Activated CD4-positive, alpha-beta memory T cell treated with anti-CD3 and anti-CD28 coated beads for 36 hours (primary cell): ENCODE data around the gene SCGN. TPM values are rescaled to one million over a fixed set of nuclear protein-coding genes. Genes with fewer than 3 reads are reported as not detected.

Source experiments
- CTCF ChIA-PET: fragments of 350-600 bp; sonication (Branson Sonifier 250); formaldehyde crosslinking; loops from one replicate; lab custom pipeline; 2021; ENCODE audit warnings: antibody characterized with exemption, inconsistent platforms; lab: Charles Lee
- POLR2A ChIA-PET: fragments of 350-600 bp; sonication (Branson Sonifier 250); formaldehyde crosslinking; loops from one replicate; lab custom pipeline; 2021; ENCODE audit warnings: antibody characterized with exemption; lab: Charles Lee
- DNase-seq: peaks from one replicate; pipeline ENCODE4 v3.0.0-alpha.2; 2020
- H3K27ac Mint-ChIP-seq: one replicate; pipeline ENCODE4 v1.8.0; 2021; ENCODE audit warnings: mixed read lengths
- H3K27me3 Mint-ChIP-seq: one replicate; pipeline ENCODE4 v1.8.0; 2021; ENCODE audit warnings: mixed read lengths
- H3K36me3 Mint-ChIP-seq: one replicate; pipeline ENCODE4 v1.8.0; 2021; ENCODE audit warnings: mixed read lengths
- H3K4me1 Mint-ChIP-seq: one replicate; pipeline ENCODE4 v1.8.0; 2021; ENCODE audit warnings: low read depth, mixed read lengths
- H3K4me3 Mint-ChIP-seq: one replicate; pipeline ENCODE4 v1.8.0; 2021; ENCODE audit warnings: mild to moderate bottlenecking, mixed read lengths
- H3K9me3 Mint-ChIP-seq: one replicate; pipeline ENCODE4 v1.8.0; 2021; ENCODE audit warnings: mixed read lengths
- intact Hi-C: fragments of 100-400 bp; cut with micrococcal nuclease; formaldehyde crosslinking; loops from one replicate; pipeline ENCODE4 v1.15.1; 2023
- total RNA-seq, 2 experiments: library from RNA; stranded (reverse); gene quantifications; one replicate each; pipeline ENCODE4 v1.2.3, GENCODE V29; 2021

SCGN gene
- total RNA-seq, 2 experiments from 2014 or later = not detected

DNA sequence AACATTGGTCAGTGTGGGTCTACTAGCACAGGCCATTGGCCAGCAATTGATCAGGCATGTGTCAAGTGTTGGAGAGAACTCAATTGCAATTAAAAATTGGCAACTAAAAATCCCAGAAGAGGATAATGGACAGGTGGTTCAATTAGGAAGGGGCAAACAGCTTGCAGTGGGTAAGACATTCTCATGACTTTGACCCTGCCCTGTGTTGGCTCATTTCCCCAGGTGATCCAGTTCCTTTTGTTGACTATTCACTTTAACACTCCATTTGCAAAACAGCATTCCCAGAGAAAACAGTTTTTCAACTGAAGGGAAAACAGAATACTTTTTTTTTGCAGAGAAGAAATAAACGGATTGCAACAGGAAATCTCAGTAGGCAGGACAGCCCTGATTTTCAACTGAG, 28.9 kb upstream of the SCGN start:
- H3K4me1 Mint-ChIP-seq = no peaks in the 10 kb centered on the region
- H3K36me3 Mint-ChIP-seq = peaks cover 2% of the 10 kb centered on the region
- intact Hi-C loops = no loop called here
- ChIA-PET CTCF (no interaction called here), POLR2A (no interaction called here)
- H3K4me3 Mint-ChIP-seq = no peak overlapping the region
- no peak for DNase-seq
- H3K27ac Mint-ChIP-seq = no peak overlapping the region
- no peaks in the 10 kb centered on the region for H3K9me3 Mint-ChIP-seq
- peaks cover 4% of the 10 kb centered on the region for H3K27me3 Mint-ChIP-seq

DNA sequence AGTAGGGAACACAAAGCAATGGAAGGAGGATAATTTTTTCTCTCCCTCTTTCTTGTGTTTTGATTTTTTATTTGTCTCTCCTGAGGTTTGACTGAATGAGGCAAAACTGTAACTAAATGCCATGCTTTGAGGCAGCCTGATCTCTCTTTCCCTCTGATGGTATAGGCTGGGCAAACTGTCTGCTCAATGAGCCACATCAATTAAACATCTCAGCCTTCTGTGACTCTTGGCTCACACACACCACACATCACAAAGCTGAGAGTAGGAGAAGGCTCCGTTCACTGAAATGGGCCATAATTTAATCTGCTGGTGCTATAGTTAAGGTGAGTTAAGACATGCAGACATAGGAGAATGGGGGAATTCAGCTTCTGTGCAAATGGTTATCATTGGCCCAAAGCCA, 28.1 kb upstream of the SCGN start:
- H3K4me1 Mint-ChIP-seq = no peaks in the 10 kb centered on the region
- POLR2A ChIA-PET = no interaction called here
- DNase-seq = no peak
- H3K27me3 Mint-ChIP-seq = peaks cover 4% of the 10 kb centered on the region
- peaks cover 2% of the 10 kb centered on the region for H3K36me3 Mint-ChIP-seq
- H3K9me3 Mint-ChIP-seq = no peaks in the 10 kb centered on the region
- intact Hi-C loops = no loop called here
- H3K4me3 Mint-ChIP-seq = no peak overlapping the region
- H3K27ac Mint-ChIP-seq = no peak overlapping the region
- CTCF ChIA-PET = no interaction called here

DNA sequence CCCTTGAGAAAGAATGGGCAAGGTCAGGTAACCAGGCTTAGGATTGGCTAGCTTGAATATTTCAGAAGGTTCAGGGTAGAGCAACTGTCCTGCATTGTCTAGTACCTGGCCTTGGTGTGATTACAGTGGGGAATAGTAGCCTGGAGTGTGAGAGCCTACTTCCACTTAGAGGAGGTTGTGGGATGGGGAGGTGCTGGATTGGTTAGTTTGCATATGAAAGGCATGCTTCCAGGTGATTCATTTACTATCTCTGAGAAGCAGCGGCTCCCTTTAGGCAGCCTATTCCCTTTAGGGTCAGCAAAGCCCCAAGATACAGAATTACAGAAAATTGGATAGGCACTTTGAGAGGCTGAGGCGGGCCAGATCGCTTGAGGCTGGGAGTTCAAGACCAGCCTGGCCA, 25.0 kb upstream of the SCGN start:
- CTCF ChIA-PET = no interaction called here
- no peaks in the 10 kb centered on the region for H3K9me3 Mint-ChIP-seq
- no peak for DNase-seq
- no peak overlapping the region for H3K4me3 Mint-ChIP-seq
- H3K4me1 Mint-ChIP-seq = no peaks in the 10 kb centered on the region
- POLR2A ChIA-PET = no interaction called here
- H3K36me3 Mint-ChIP-seq = no peaks in the 10 kb centered on the region
- no peak overlapping the region for H3K27ac Mint-ChIP-seq
- H3K27me3 Mint-ChIP-seq = peaks cover 15% of the 10 kb centered on the region
- intact Hi-C loops = no loop called here

DNA sequence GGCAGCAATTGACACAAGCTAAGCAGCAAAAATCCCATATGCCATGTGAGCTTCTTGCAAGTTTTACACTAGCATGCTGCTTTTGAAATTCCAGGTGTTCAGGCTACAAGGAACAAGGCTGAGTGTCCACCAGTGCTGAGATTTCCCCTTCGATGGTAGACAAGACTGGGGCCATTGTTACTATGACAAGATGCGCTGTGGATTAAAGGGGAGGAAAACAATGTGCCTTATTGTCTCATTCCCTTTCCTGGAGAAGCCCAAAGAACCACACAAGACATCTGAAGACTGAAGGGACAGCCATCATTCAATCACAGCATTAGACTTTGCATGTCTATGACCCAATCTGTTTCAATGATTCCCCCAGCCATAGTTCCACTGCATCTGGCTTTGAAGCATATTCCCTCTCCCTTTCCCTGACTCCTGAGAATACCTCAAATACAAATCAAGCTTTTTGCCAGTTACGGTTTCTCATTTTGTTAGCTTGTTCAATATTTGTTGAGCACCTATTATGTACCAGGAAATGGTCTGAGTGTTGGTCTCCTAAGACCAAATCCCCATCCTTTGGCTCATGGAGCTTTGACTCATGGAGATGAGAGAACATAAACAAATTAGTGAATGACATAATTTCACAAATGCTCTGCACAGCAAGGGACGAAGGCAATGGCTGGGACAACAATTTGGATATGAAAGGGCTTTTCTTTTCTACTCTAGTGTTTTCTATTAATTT, 23.4 kb upstream of the SCGN start:
- ChIA-PET CTCF (no interaction called here), POLR2A (no interaction called here)
- no peaks in the 10 kb centered on the region for H3K9me3 Mint-ChIP-seq
- H3K27me3 Mint-ChIP-seq = peaks cover 16% of the 10 kb centered on the region
- intact Hi-C loops = no loop called here
- no peaks in the 10 kb centered on the region for H3K4me1 Mint-ChIP-seq
- H3K36me3 Mint-ChIP-seq = no peaks in the 10 kb centered on the region
- DNase-seq = no peak
- no peak overlapping the region for H3K4me3 Mint-ChIP-seq
- no peak overlapping the region for H3K27ac Mint-ChIP-seq

DNA sequence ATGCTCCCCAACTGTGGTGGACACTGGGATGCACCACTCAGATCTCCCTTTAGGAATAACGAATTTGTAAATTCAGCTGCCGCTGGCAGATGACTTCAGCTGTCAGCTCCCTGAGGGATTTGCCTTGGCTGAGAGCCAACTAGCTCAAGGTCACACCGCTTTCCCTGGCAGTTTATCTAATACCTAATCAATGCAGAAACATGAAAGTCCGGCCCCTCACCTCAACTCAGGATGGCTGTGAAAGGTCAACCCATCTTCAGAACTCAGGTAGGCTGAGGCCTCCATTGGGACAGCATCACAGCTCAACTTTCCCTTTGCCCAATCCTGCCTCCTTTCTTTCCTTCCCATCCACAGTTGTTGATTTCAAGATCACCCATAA, 22.8 kb upstream of the SCGN start:
- CTCF ChIA-PET = no interaction called here
- POLR2A ChIA-PET = no interaction called here
- peaks cover 16% of the 10 kb centered on the region for H3K27me3 Mint-ChIP-seq

DNA sequence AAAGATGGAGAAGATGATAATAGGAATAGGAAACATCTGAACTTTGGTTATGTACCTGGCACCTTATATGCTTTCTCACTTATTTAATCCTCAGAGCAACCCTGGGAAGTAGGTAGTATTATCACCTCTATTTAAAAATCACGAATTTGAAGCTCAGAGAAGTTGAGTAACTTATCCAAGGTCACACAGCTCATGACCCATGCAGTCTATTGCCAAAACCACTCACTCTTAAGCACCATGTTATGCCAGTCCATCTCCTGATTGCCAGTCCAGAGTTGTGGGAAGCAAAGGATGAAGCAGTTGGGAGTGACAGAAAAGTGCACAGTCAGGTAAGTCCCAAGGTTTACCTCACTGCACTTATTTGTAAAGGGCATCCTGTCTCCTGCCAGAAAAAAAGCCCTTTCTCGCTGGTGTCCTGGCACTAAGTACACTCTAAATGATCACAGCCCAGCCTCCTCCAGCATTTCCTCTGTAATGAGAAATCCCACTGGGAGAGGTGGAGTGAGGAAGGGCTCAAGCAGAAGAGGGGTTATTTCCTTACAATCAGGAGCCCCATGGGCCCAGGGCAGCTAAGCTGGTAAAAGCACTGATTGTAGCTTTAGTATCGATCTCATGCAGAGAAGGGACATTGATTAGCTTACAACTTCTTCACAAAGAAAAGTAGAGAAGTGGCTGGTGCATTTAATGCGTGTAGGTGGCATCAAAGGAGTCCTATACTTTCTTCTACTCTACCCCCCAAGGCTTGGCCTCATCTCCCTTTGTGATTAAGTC, 21.3 kb upstream of the SCGN start:
- H3K27ac Mint-ChIP-seq = no peak overlapping the region
- H3K27me3 Mint-ChIP-seq = peaks cover 16% of the 10 kb centered on the region
- no peaks in the 10 kb centered on the region for H3K36me3 Mint-ChIP-seq
- POLR2A ChIA-PET = no interaction called here
- no peaks in the 10 kb centered on the region for H3K9me3 Mint-ChIP-seq
- no peak for DNase-seq
- CTCF ChIA-PET = interaction anchor here (0.6 to 1.0 kb wide), 2 partner anchors 25 to 89 kb away, joined by 3 read pairs; no protein-coding TSS in a partner anchor
- H3K4me1 Mint-ChIP-seq = no peaks in the 10 kb centered on the region
- H3K4me3 Mint-ChIP-seq = no peak overlapping the region
- intact Hi-C loops = no loop called here

More for the DNA sequence above, 22.8 kb upstream of the SCGN start:
- no peak for DNase-seq
- H3K4me1 Mint-ChIP-seq = no peaks in the 10 kb centered on the region
- no peaks in the 10 kb centered on the region for H3K36me3 Mint-ChIP-seq
- intact Hi-C loops = no loop called here
- no peaks in the 10 kb centered on the region for H3K9me3 Mint-ChIP-seq
- no peak overlapping the region for H3K27ac Mint-ChIP-seq
- H3K4me3 Mint-ChIP-seq = no peak overlapping the region

DNA sequence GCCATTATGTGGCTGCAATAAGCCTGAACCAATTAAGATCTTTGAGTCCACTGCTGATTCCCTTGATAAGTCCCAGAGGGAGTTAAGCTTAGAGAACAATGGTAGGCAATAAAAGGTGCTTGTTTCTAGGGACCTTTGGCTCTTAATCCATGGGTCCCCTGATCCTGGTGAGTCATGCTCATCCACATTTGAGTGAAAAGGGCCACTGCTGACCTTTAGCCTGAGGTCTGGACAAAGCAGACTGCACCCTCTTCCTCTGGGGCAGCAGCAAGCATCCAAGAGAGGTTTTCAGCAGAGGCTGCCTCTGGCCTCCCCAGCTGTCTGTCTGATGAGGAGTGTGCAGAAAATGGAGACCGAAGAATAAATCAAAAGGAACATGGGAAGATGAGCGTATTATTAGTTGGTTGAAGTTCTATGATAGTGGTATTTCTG, 16.1 kb upstream of the SCGN start:
- ChIA-PET CTCF (interaction anchor here (1.0 kb wide), 1 partner anchor 33 kb away, joined by 3 read pairs; no protein-coding TSS in a partner anchor), POLR2A (no interaction called here)
- intact Hi-C loops = no loop called here
- no peak overlapping the region for H3K4me3 Mint-ChIP-seq
- H3K4me1 Mint-ChIP-seq = no peaks in the 10 kb centered on the region
- peaks cover 14% of the 10 kb centered on the region for H3K27me3 Mint-ChIP-seq
- DNase-seq = no peak
- H3K9me3 Mint-ChIP-seq = no peaks in the 10 kb centered on the region
- H3K27ac Mint-ChIP-seq = no peak overlapping the region
- no peaks in the 10 kb centered on the region for H3K36me3 Mint-ChIP-seq

DNA sequence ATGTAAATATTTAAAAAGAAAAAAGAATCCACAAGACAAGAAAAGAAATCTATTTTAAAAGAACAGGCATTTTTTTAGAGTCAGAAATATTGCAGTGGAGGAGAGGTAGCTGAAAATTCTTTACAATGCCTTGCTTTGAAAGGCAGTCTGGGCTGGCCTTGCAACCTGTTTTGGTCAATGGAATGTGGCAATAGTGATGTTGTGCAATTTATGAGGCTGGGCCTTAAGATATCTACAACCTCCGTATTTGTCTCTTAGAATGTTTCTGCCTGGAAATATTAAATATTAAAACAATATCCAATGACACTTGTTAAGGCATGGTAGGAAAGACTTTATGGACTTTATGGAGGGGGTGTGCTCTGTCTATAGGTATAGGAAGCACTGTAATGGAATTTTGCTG, 14.8 kb upstream of the SCGN start:
- Mint-ChIP-seq H3K4me3 (no peak overlapping the region), H3K36me3 (no peaks in the 10 kb centered on the region), H3K27ac (no peak overlapping the region), H3K27me3 (peaks cover 21% of the 10 kb centered on the region), H3K9me3 (peaks cover 4% of the 10 kb centered on the region), H3K4me1 (no peaks in the 10 kb centered on the region)
- CTCF ChIA-PET = interaction anchor here (1.0 kb wide), 1 partner anchor 414 kb away, joined by 4 read pairs; no protein-coding TSS in a partner anchor
- POLR2A ChIA-PET = no interaction called here
- no peak for DNase-seq
- intact Hi-C loops = no loop called here

DNA sequence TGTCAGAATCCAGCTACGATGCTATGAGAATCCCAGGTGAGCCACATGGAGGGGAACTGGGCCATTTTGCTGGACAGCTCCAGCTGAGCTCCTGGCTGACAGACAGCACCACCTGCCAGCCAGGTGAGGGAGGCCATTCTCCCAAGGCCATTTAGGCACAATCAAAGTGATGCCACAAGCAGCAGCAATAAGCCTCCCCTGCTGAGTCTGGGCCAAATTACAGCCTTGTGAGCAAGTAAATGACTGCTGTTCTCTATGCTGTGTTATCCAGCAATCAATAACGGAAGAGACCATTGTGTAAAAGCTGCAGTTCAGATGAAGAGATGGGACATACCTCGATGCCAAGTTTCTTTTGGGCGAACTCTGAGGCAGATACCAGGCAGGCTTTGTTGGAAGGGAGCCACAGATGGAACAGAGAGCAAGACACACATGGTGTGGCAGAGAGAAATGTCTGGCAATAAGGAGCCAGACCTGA, 14.0 kb upstream of the SCGN start:
- Mint-ChIP-seq H3K27me3 (peaks cover 20% of the 10 kb centered on the region), H3K4me3 (no peak overlapping the region), H3K9me3 (peaks cover 4% of the 10 kb centered on the region), H3K27ac (no peak overlapping the region), H3K4me1 (no peaks in the 10 kb centered on the region), H3K36me3 (no peaks in the 10 kb centered on the region)
- DNase-seq = no peak
- POLR2A ChIA-PET = no interaction called here
- CTCF ChIA-PET = interaction anchor here (0.6 to 1.0 kb wide), 2 partner anchors 20 to 415 kb away, joined by 3 to 4 read pairs; no protein-coding TSS in a partner anchor
- intact Hi-C loops = no loop called here

DNA sequence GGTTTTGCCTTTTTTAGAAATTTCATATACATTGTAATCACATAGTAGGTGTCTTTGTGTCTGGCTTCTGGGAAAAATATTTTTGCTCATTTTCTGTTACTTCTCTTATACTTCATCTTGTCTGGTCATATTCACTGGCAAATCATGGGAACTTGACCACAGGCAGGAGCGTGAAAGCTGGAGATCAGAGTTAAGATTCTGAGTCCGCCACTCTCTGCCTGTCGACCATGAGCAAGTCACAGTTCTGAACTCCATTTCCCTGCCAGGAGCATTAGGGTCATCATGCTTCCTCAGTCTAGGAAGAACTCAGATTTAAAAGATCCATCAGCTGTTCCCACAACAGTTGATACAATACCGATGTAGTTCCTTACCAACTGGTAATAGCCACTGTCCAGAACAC, 12.4 kb upstream of the SCGN start:
- POLR2A ChIA-PET = no interaction called here
- no peak overlapping the region for H3K4me3 Mint-ChIP-seq
- H3K9me3 Mint-ChIP-seq = peaks cover 4% of the 10 kb centered on the region
- no peak overlapping the region for H3K27ac Mint-ChIP-seq
- H3K27me3 Mint-ChIP-seq = peaks cover 23% of the 10 kb centered on the region
- CTCF ChIA-PET = no interaction called here
- DNase-seq = no peak
- no peaks in the 10 kb centered on the region for H3K4me1 Mint-ChIP-seq
- intact Hi-C loops = no loop called here
- no peaks in the 10 kb centered on the region for H3K36me3 Mint-ChIP-seq

DNA sequence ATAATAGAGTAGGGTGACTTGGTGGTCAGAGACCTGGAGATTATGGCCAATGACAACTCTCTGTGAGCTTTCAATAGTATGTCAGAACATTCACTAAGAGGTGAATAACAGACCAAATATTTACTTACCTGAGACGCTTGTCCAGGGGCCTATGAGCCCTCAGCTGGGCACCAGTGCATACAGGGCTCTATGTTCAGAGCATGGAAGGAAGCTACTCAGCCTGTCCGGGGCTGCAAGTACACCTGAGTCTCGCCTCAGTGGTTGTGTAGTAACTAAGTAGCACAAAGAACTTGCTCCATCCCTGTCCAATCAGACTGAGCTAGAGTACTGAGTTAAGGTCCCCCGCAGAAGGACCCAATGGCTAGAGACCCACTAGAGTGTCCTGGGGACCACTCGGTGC, 11.6 kb upstream of the SCGN start:
- H3K4me1 Mint-ChIP-seq = no peaks in the 10 kb centered on the region
- peaks cover 4% of the 10 kb centered on the region for H3K9me3 Mint-ChIP-seq
- H3K27me3 Mint-ChIP-seq = peaks cover 26% of the 10 kb centered on the region
- ChIA-PET POLR2A (no interaction called here), CTCF (interaction anchor here (1.0 kb wide), 1 partner anchor 79 kb away, joined by 3 read pairs; no protein-coding TSS in a partner anchor)
- intact Hi-C loops = no loop called here
- H3K4me3 Mint-ChIP-seq = no peak overlapping the region
- no peak overlapping the region for H3K27ac Mint-ChIP-seq
- no peaks in the 10 kb centered on the region for H3K36me3 Mint-ChIP-seq
- DNase-seq = no peak

DNA sequence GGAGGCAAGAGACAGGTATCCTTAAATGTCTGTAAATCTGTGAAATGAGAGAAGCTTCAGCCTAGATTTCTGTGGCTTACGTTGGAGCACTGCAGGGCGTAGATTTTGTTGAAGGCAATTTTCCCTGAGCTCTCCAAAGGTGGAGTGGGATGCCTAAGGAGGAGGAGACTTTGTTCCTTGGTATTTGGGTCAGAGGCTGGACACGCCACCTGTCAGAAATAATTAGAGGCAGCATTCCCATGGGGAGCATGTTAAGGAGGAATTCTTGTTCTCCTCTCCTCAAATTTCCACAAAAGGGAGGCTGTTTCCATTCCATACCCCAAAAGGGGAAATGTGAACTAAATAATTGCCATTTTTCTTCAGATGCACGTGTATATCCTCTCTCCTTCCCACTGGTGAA, 11.1 kb upstream of the SCGN start:
- POLR2A ChIA-PET = no interaction called here
- intact Hi-C loops = no loop called here
- CTCF ChIA-PET = interaction anchor here (1.0 kb wide), 1 partner anchor 79 kb away, joined by 3 read pairs; no protein-coding TSS in a partner anchor
- Mint-ChIP-seq H3K4me1 (no peaks in the 10 kb centered on the region), H3K4me3 (no peak overlapping the region), H3K36me3 (no peaks in the 10 kb centered on the region), H3K27me3 (peaks cover 30% of the 10 kb centered on the region), H3K9me3 (peaks cover 4% of the 10 kb centered on the region), H3K27ac (no peak overlapping the region)
- no peak for DNase-seq
